Mesenchymal stem cell (in vitro differentiated cells and primary cell): ENCODE results near the gene GALNT10.

Source experiments
- DNase-seq: peaks from one replicate; pipeline ENCODE4 v3.0.0-alpha.2; 2013
- H2AFZ ChIP-seq: one replicate; pipeline ENCODE4 v1.6.1; 2013; ENCODE audit warnings: low read depth, mild to moderate bottlenecking, control low read depth, inconsistent platforms, low read length, moderate library complexity
- H2AK5ac ChIP-seq: 2 replicates; pipeline ENCODE4 v1.6.1; 2013; ENCODE audit warnings: low read length, moderate library complexity, mild to moderate bottlenecking, inconsistent platforms; ENCODE audit not compliant: severe bottlenecking
- H2BK120ac ChIP-seq: one replicate; pipeline ENCODE4 v1.6.1; 2013; ENCODE audit warnings: low read depth, mild to moderate bottlenecking, inconsistent platforms, low read length, moderate library complexity
- H2BK12ac ChIP-seq, 2 experiments: one replicate each; pipeline ENCODE4 v1.6.1; 2013; ENCODE audit warnings: inconsistent platforms in 2 of 2, low read length in 2 of 2, mild to moderate bottlenecking in 2 of 2, moderate library complexity in 2 of 2, control low read depth in 1 of 2
- H2BK15ac ChIP-seq: one replicate; pipeline ENCODE4 v1.6.1; 2013; ENCODE audit warnings: mild to moderate bottlenecking, low read depth, inconsistent platforms; ENCODE audit not compliant: poor library complexity, severe bottlenecking
- H2BK5ac ChIP-seq: 2 replicates; pipeline ENCODE4 v1.6.1; 2013; ENCODE audit warnings: low read depth, mild to moderate bottlenecking, low read length, control low read depth, inconsistent platforms; ENCODE audit not compliant: poor library complexity, severe bottlenecking
- H3K14ac ChIP-seq, 2 experiments: one replicate each; pipeline ENCODE4 v1.6.1; 2013; ENCODE audit warnings: inconsistent platforms in 2 of 2, low read length in 2 of 2, control low read depth in 1 of 2, mild to moderate bottlenecking in 1 of 2, moderate library complexity in 1 of 2
- H3K18ac ChIP-seq, 2 experiments: one replicate each; pipeline ENCODE4 v1.6.1; 2013; ENCODE audit warnings: inconsistent platforms in 2 of 2, low read length in 2 of 2, control low read depth in 1 of 2, low read depth in 1 of 2, mild to moderate bottlenecking in 1 of 2
- H3K23ac ChIP-seq, 2 experiments: one replicate each; pipeline ENCODE4 v1.6.1; 2013; ENCODE audit warnings: inconsistent platforms in 2 of 2, low read length in 2 of 2, mild to moderate bottlenecking in 2 of 2, moderate library complexity in 2 of 2, control low read depth in 1 of 2
- H3K27ac ChIP-seq: 2 replicates; pipeline ENCODE4 v1.5.1; 2013; ENCODE audit warnings: mild to moderate bottlenecking, moderate library complexity, low read length, control low read depth, inconsistent platforms; ENCODE audit not compliant: poor library complexity, severe bottlenecking
- H3K27me3 ChIP-seq, 2 experiments: 2 replicates each; pipeline versions ENCODE4 v1.6.1 to v1.7.0; 2013; ENCODE audit warnings: low read length in 2 of 2, mild to moderate bottlenecking in 2 of 2, moderate library complexity in 2 of 2, control low read depth in 1 of 2, inconsistent platforms in 1 of 2; ENCODE audit not compliant: control insufficient read depth in 1 of 2, insufficient read depth in 1 of 2
- H3K36me3 ChIP-seq, 2 experiments: 2 replicates each; pipeline versions ENCODE4 v1.6.1 to v1.7.0; 2013; ENCODE audit warnings: low read length in 2 of 2, control low read depth in 1 of 2, inconsistent platforms in 1 of 2, low read depth in 1 of 2, mild to moderate bottlenecking in 1 of 2; ENCODE audit not compliant: insufficient read depth in 2 of 2, control insufficient read depth in 1 of 2
- H3K4ac ChIP-seq, 2 experiments: one replicate each; pipeline ENCODE4 v1.6.1; 2013; ENCODE audit warnings: inconsistent platforms in 2 of 2, low read length in 2 of 2, mild to moderate bottlenecking in 2 of 2, moderate library complexity in 2 of 2, control low read depth in 1 of 2, low read depth in 1 of 2
- H3K4me1 ChIP-seq: 2 replicates; pipeline ENCODE4 v1.6.1; 2013; ENCODE audit warnings: low read depth, low read length, control low read depth; ENCODE audit not compliant: control insufficient read depth, insufficient read depth
- H3K4me2 ChIP-seq: 2 replicates; pipeline ENCODE4 v1.6.1; 2013; ENCODE audit warnings: low read length, mild to moderate bottlenecking, inconsistent platforms; ENCODE audit not compliant: poor library complexity, severe bottlenecking
- H3K4me3 ChIP-seq, 2 experiments: 2 replicates each; pipeline versions ENCODE4 v1.5.1 to v1.7.0; 2013; ENCODE audit warnings: low read length in 2 of 2, mild to moderate bottlenecking in 2 of 2, control low read depth in 1 of 2, low read depth in 1 of 2; ENCODE audit not compliant: insufficient read depth in 1 of 2
- H3K79me1 ChIP-seq: replicated peaks from 2 replicates; pipeline ENCODE4 v1.6.1; 2013; ENCODE audit warnings: mild to moderate bottlenecking, control low read depth, low read length, inconsistent platforms; ENCODE audit not compliant: poor library complexity, severe bottlenecking
- H3K9ac ChIP-seq: 2 replicates; pipeline ENCODE4 v1.7.0; 2013; ENCODE audit warnings: mild to moderate bottlenecking, low read length, moderate library complexity
- H3K9me3 ChIP-seq: 2 replicates; pipeline ENCODE4 v1.7.0; 2013; ENCODE audit warnings: mild to moderate bottlenecking, low read length; ENCODE audit not compliant: control insufficient read depth
- H4K8ac ChIP-seq: one replicate; pipeline ENCODE4 v1.6.1; 2013; ENCODE audit warnings: inconsistent platforms, mild to moderate bottlenecking, low read length, moderate library complexity
- H4K91ac ChIP-seq: one replicate; pipeline ENCODE4 v1.6.1; 2013; ENCODE audit warnings: mild to moderate bottlenecking, low read length, inconsistent platforms
- WGBS: methylation state at CpG from one replicate; pipeline ENCODE4 v1.1.7; 2013; ENCODE audit warnings: mixed read lengths; 5-methylcytosine and 5-hydroxymethylcytosine counted together

GALNT10 gene

GRCh38 chr5:154363411-154363810 lies 172.9 kb downstream of the GALNT10 start:
- Histone ChIP-seq H2AFZ (no peak overlapping the region), H3K4me2 (no peak overlapping the region)
- WGBS, result 90% methylated on average over 3 of the region's 4 CpGs

GRCh38 chr5:154364771-154365170 lies 174.2 kb downstream of the GALNT10 start:
- Histone ChIP-seq H3K27me3 (no peaks in the 10 kb centered on the region), H4K8ac (no peak overlapping the region), H3K4me1 (peaks cover 14% of the 10 kb centered on the region), H3K9ac (no peak overlapping the region), H2BK15ac (no peak overlapping the region), H3K18ac (no peak overlapping the region), H3K9me3 (no peaks in the 10 kb centered on the region), H2BK120ac (no peak overlapping the region), H3K36me3 (peaks cover 0 to 4% of the 10 kb centered on the region in 2 experiments), H3K14ac (no peak overlapping the region), H2BK12ac (no peak overlapping the region), H2BK5ac (no peak overlapping the region), H3K4me3 (no peak overlapping the region), H3K4ac (peak overlapping the region in 1 of 2 experiments; percentile 29), H3K23ac (no peak overlapping the region), H3K27ac (peak overlapping the region; percentile 83), H2AK5ac (no peak overlapping the region), H3K79me1 (peaks cover 5% of the 10 kb centered on the region), H3K4me2 (no peak overlapping the region), H2AFZ (no peak overlapping the region), H4K91ac (no peak overlapping the region)
- no peak for DNase-seq
- 59% methylated on average over 2 of the region's 2 CpGs for WGBS

More at GRCh38 chr5:154363411-154363810, 172.9 kb downstream of the GALNT10 start:
- no peak overlapping the region for H3K9ac ChIP-seq
- no peak overlapping the region for H2BK120ac ChIP-seq
- H2AK5ac ChIP-seq, result no peak overlapping the region
- no peak overlapping the region for H3K18ac ChIP-seq
- peaks cover 19% of the 10 kb centered on the region for H3K4me1 ChIP-seq
- no peaks in the 10 kb centered on the region for H3K27me3 ChIP-seq
- no peak overlapping the region for H3K4me3 ChIP-seq
- no peak overlapping the region for H2BK5ac ChIP-seq
- no peak for DNase-seq
- H4K8ac ChIP-seq, result no peak overlapping the region
- H2BK15ac ChIP-seq, result no peak overlapping the region
- H3K27ac ChIP-seq, result no peak overlapping the region
- H3K79me1 ChIP-seq, result peaks cover 5% of the 10 kb centered on the region
- no peak overlapping the region for H4K91ac ChIP-seq
- H2BK12ac ChIP-seq, result no peak overlapping the region
- no peaks in the 10 kb centered on the region for H3K9me3 ChIP-seq
- no peak overlapping the region for H3K23ac ChIP-seq
- H3K4ac ChIP-seq, result no peak overlapping the region
- H3K14ac ChIP-seq, result no peak overlapping the region
- peaks cover 0 to 4% of the 10 kb centered on the region in 2 experiments for H3K36me3 ChIP-seq

GRCh38 chr5:154365823-154366222 lies 175.3 kb downstream of the GALNT10 start:
- Histone ChIP-seq H3K4me3 (no peak overlapping the region), H2BK120ac (no peak overlapping the region), H2BK15ac (no peak overlapping the region), H4K8ac (no peak overlapping the region), H3K14ac (no peak overlapping the region), H3K9me3 (no peaks in the 10 kb centered on the region), H3K36me3 (peaks cover 0 to 4% of the 10 kb centered on the region in 2 experiments), H3K18ac (no peak overlapping the region), H2BK5ac (no peak overlapping the region), H3K4me1 (peaks cover 23% of the 10 kb centered on the region), H3K79me1 (peaks cover 5% of the 10 kb centered on the region), H3K27me3 (no peaks in the 10 kb centered on the region), H3K27ac (peak overlapping the region; percentile 83), H3K4me2 (no peak overlapping the region), H2AK5ac (peak overlapping the region; percentile 98), H2BK12ac (peak overlapping the region; percentile 45 to 78), H3K4ac (no peak overlapping the region), H3K23ac (no peak overlapping the region), H4K91ac (no peak overlapping the region), H3K9ac (no peak overlapping the region), H2AFZ (no peak overlapping the region)
- no peak for DNase-seq
- 12% methylated on average over 1 of the region's 1 CpG for WGBS

GRCh38 chr5:154366353-154366752 lies 175.8 kb downstream of the GALNT10 start:
- WGBS, result 53% methylated on average over 2 of the region's 2 CpGs

More at GRCh38 chr5:154366353-154366752, 175.8 kb downstream of the GALNT10 start:
- peak; percentile 51 for DNase-seq
- Histone ChIP-seq H3K4me1 (peaks cover 23% of the 10 kb centered on the region), H4K8ac (no peak overlapping the region), H3K4ac (peak overlapping the region in 1 of 2 experiments; percentile 24), H2BK5ac (no peak overlapping the region), H2AK5ac (peak overlapping the region; percentile 96), H3K18ac (no peak overlapping the region), H3K23ac (no peak overlapping the region), H2BK15ac (no peak overlapping the region), H2BK12ac (peak overlapping the region in 1 of 2 experiments; percentile 49), H4K91ac (no peak overlapping the region), H2BK120ac (no peak overlapping the region), H3K14ac (no peak overlapping the region), H3K36me3 (peaks cover 0 to 4% of the 10 kb centered on the region in 2 experiments), H3K4me3 (no peak overlapping the region), H3K27ac (peak overlapping the region; percentile 34), H3K9me3 (no peaks in the 10 kb centered on the region), H3K4me2 (no peak overlapping the region), H3K27me3 (no peaks in the 10 kb centered on the region), H3K79me1 (peaks cover 3% of the 10 kb centered on the region), H3K9ac (no peak overlapping the region), H2AFZ (no peak overlapping the region)
